Smooth muscle cell (in vitro differentiated cells): ENCODE data around the gene IL19. TPM values are rescaled to one million over a fixed set of nuclear protein-coding genes. Genes with fewer than 3 reads are reported as not detected.

Experiments
- DNase-seq: peaks from one replicate; lab custom pipeline; 2025; ENCODE audit not compliant: unreplicated experiment; lab: John Stamatoyannopoulos, UW
- H2AFZ ChIP-seq: fragments of 200-600 bp; sonication (generic); 2 replicates; pipeline ENCODE4 v1.6.0; 2016; ENCODE audit warnings: antibody characterized with exemption, low read depth, mild to moderate bottlenecking
- H3F3A ChIP-seq: fragments of 200-600 bp; sonication (generic); 2 replicates; pipeline ENCODE4 v1.6.0; 2017; ENCODE audit warnings: antibody characterized with exemption, low read depth
- H3K27ac ChIP-seq: fragments of 200-600 bp; sonication (generic); 2 replicates; pipeline ENCODE4 v1.5.1; 2016; ENCODE audit warnings: low read depth, mild to moderate bottlenecking
- H3K27me3 ChIP-seq: fragments of 200-600 bp; sonication (generic); 2 replicates; pipeline ENCODE4 v1.6.1; 2016; ENCODE audit warnings: low read depth, mild to moderate bottlenecking
- H3K36me3 ChIP-seq: fragments of 200-600 bp; sonication (generic); 2 replicates; pipeline ENCODE4 v1.5.1; 2016; ENCODE audit warnings: low read depth
- H3K4me1 ChIP-seq: fragments of 200-600 bp; sonication (generic); 2 replicates; pipeline ENCODE4 v1.5.1; 2016; ENCODE audit warnings: low read depth
- H3K4me2 ChIP-seq: fragments of 200-600 bp; sonication (generic); 2 replicates; pipeline ENCODE4 v1.6.0; 2016; ENCODE audit warnings: mild to moderate bottlenecking
- H3K4me3 ChIP-seq: fragments of 200-600 bp; sonication (generic); 2 replicates; pipeline ENCODE4 v1.5.1; 2016; ENCODE audit warnings: mild to moderate bottlenecking
- H3K79me2 ChIP-seq: fragments of 200-600 bp; sonication (generic); 2 replicates; pipeline ENCODE4 v1.6.0; 2016; ENCODE audit warnings: low read depth, mild to moderate bottlenecking
- H3K9ac ChIP-seq: fragments of 200-600 bp; sonication (generic); 2 replicates; pipeline ENCODE4 v1.6.0; 2016; ENCODE audit warnings: low read depth
- H3K9me3 ChIP-seq: fragments of 200-600 bp; sonication (generic); replicated peaks from 2 replicates; pipeline ENCODE4 v1.5.1; 2016; ENCODE audit warnings: low read depth
- H4K20me1 ChIP-seq: fragments of 200-600 bp; sonication (generic); 2 replicates; pipeline ENCODE4 v1.6.0; 2016; ENCODE audit warnings: low read depth
- CTCF ChIP-seq: fragments of 200-600 bp; sonication (generic); IDR thresholded peaks from 2 replicates; pipeline ENCODE4 v1.5.1; 2017; ENCODE audit warnings: borderline replicate concordance, mild to moderate bottlenecking, antibody characterized with exemption; ENCODE audit not compliant: insufficient read depth, poor library complexity, severe bottlenecking
- WGBS: methylation state at CpG from one replicate; pipeline ENCODE4 v1.1.7; 2016; ENCODE audit warnings: low lambda C conversion rate; 5-methylcytosine and 5-hydroxymethylcytosine counted together
- polyA plus RNA-seq: library from polyadenylated mRNA; unstranded; fragments of >200 nt; fragmentation: Nextera tagmentation; extraction: Ambion mirVana; gene quantifications from 2 replicates; pipeline ENCODE4 v1.2.1, GENCODE V29; 2016
- total RNA-seq: library from RNA; depleted of rRNA; stranded (reverse); fragments of >200 nt; gene quantifications from 2 replicates; pipeline ENCODE4 v1.2.3, GENCODE V29; 2014

IL19 gene
- total and polyA plus RNA-seq, 2 experiments from 2014 or later = 0.35 TPM; not detected in 1

- no peak for TF ChIP-seq CTCF
- H3K9ac ChIP-seq = no peak overlapping the region
- no peak for DNase-seq
- no peak overlapping the region for H3K4me2 ChIP-seq
- no peaks in the 10 kb centered on the region for H3K79me2 ChIP-seq
- H3F3A ChIP-seq = no peaks in the 10 kb centered on the region
- no peaks in the 10 kb centered on the region for H3K36me3 ChIP-seq
- no peak overlapping the region for H3K27ac ChIP-seq
- H3K4me1 ChIP-seq = no peaks in the 10 kb centered on the region
- WGBS = 45% methylated on average over 5 of the region's 5 CpGs
- no peaks in the 10 kb centered on the region for H3K9me3 ChIP-seq
- H4K20me1 ChIP-seq = peaks cover 30% of the 10 kb centered on the region
- H2AFZ ChIP-seq = no peak overlapping the region
- H3K27me3 ChIP-seq = no peaks in the 10 kb centered on the region
- no peak overlapping the region for H3K4me3 ChIP-seq
Observed at GRCh38 chr1:206739411-206740076, 31.0 kb upstream of the IL19 start.

- Histone ChIP-seq H4K20me1 (peaks cover 13% of the 10 kb centered on the region), H3K36me3 (no peaks in the 10 kb centered on the region), H3K4me1 (no peaks in the 10 kb centered on the region), H3K79me2 (no peaks in the 10 kb centered on the region), H2AFZ (no peak overlapping the region), H3K9ac (no peak overlapping the region), H3K4me2 (no peak overlapping the region), H3K27me3 (no peaks in the 10 kb centered on the region), H3K27ac (no peak overlapping the region), H3F3A (no peaks in the 10 kb centered on the region), H3K9me3 (no peaks in the 10 kb centered on the region), H3K4me3 (no peak overlapping the region)
- no peak for TF ChIP-seq CTCF
- no peak for DNase-seq
- WGBS = 96% methylated on average over 6 of the region's 6 CpGs
Observed at GRCh38 chr1:206741142-206741701, 29.4 kb upstream of the IL19 start.

- H3K4me2 ChIP-seq = no peak overlapping the region
- no peak overlapping the region for H3K27ac ChIP-seq
- H3K36me3 ChIP-seq = no peaks in the 10 kb centered on the region
- no peaks in the 10 kb centered on the region for H3K9me3 ChIP-seq
- H3F3A ChIP-seq = no peaks in the 10 kb centered on the region
- DNase-seq = no peak
- 75% methylated on average over 13 of the region's 13 CpGs for WGBS
- H3K4me1 ChIP-seq = no peaks in the 10 kb centered on the region
- H3K9ac ChIP-seq = no peak overlapping the region
- no peak overlapping the region for H2AFZ ChIP-seq
- no peaks in the 10 kb centered on the region for H3K27me3 ChIP-seq
- no peak for TF ChIP-seq CTCF
- H4K20me1 ChIP-seq = peaks cover 7% of the 10 kb centered on the region
- no peak overlapping the region for H3K4me3 ChIP-seq
- H3K79me2 ChIP-seq = no peaks in the 10 kb centered on the region
Observed at GRCh38 chr1:206742719-206743383, 27.7 kb upstream of the IL19 start.
